T47D (cell line): ENCODE measurements around the gene TAF4B.

ENCODE experiments used
- DNase-seq, 2 experiments: peaks; one replicate each; pipeline versions ENCODE4 v3.0.0 to v3.0.0-alpha.2; 2011 to 2012; ENCODE audit warnings: low read depth in 1 of 2, low spot score in 1 of 2
- JUND ChIP-seq: IDR thresholded peaks from 2 replicates; pipeline ENCODE4 v1.6.1; 2012; ENCODE audit warnings: low read depth
- in situ Hi-C: cut with HindIII; loops from 2 replicates; pipeline ENCODE4 v1.10.0; 2016; ENCODE audit warnings: low sequenced_read_pairs, low pct_unique_long_range_greater_than_20kb

Gene TAF4B

GRCh38 chr18:26383454-26384270, 157.4 kb downstream of the TAF4B start:
- in situ Hi-C loops = no loop called here
- no peak for TF ChIP-seq JUND
- DNase-seq = peak in 1 of 2 experiments; percentile 59

- TF ChIP-seq JUND = no peak
- in situ Hi-C loops = no loop called here
- DNase-seq = peak in 1 of 2 experiments; percentile 34
Observed at GRCh38 chr18:26386002-26386401, 159.8 kb downstream of the TAF4B start.

GRCh38 chr18:26386441-26386840, 160.2 kb downstream of the TAF4B start:
- no peak for DNase-seq
- in situ Hi-C loops = no loop called here
- no peak for TF ChIP-seq JUND

GRCh38 chr18:26394047-26394654, 167.9 kb downstream of the TAF4B start:
- in situ Hi-C loops = no loop called here
- DNase-seq = no peak
- no peak for TF ChIP-seq JUND

GRCh38 chr18:26397019-26397418, 170.8 kb downstream of the TAF4B start:
- no peak for TF ChIP-seq JUND
- no peak for DNase-seq
- in situ Hi-C loops = no loop called here

GRCh38 chr18:26403491-26403890, 177.2 kb downstream of the TAF4B start:
- in situ Hi-C loops = no loop called here
- DNase-seq = no peak
- no peak for TF ChIP-seq JUND

- TF ChIP-seq JUND = no peak
- in situ Hi-C loops = no loop called here
- DNase-seq = peak; percentile 35 to 66
Observed at GRCh38 chr18:26405190-26405801, 179.1 kb downstream of the TAF4B start.

- no peak for TF ChIP-seq JUND
- DNase-seq = no peak
- in situ Hi-C loops = no loop called here
Observed at GRCh38 chr18:26406324-26406723, 180.1 kb downstream of the TAF4B start.

GRCh38 chr18:26406854-26407517, 180.7 kb downstream of the TAF4B start:
- DNase-seq = peak in 1 of 2 experiments; percentile 3
- no peak for TF ChIP-seq JUND
- in situ Hi-C loops = no loop called here

GRCh38 chr18:26407736-26408601, 181.7 kb downstream of the TAF4B start:
- DNase-seq = no peak
- in situ Hi-C loops = no loop called here
- no peak for TF ChIP-seq JUND

- no peak for DNase-seq
- in situ Hi-C loops = no loop called here
- no peak for TF ChIP-seq JUND
Observed at GRCh38 chr18:26409091-26409490, 182.8 kb downstream of the TAF4B start.

- in situ Hi-C loops = no loop called here
- no peak for TF ChIP-seq JUND
- no peak for DNase-seq
Observed at GRCh38 chr18:26414901-26415440, 188.7 kb downstream of the TAF4B start.
